Measurements from ENCODE around the gene PATL1. TPM values are rescaled to one million over a fixed set of nuclear protein-coding genes. Genes with fewer than 3 reads are reported as not detected.

PATL1 gene
- total RNA-seq, 1 experiment from 2014 or later, result 27.6 TPM

- Mint-ChIP-seq H3K36me3 (peaks cover 53% of the 10 kb centered on the region), H3K4me3 (no peak overlapping the region), H3K4me1 (no peaks in the 10 kb centered on the region), H3K9me3 (no peaks in the 10 kb centered on the region), H3K27ac (no peak overlapping the region), H3K27me3 (ENCODE audit: low read depth) (no peaks in the 10 kb centered on the region)
- ChIA-PET CTCF (interaction anchor here (1.5 kb wide), 1 partner anchor 80 kb away, joined by 3 read pairs; no protein-coding TSS in a partner anchor), POLR2A (no interaction called here)
- DNase-seq (ENCODE audit: low spot score) (no peak), ATAC-seq (no peak)
- no peak for TF ChIP-seq SMAD4 (CRISPR knock-in tag; IDR thresholded peaks at IDR 0.05)
- no peak for TF ChIP-seq SOX15 (CRISPR knock-in tag; IDR thresholded peaks at IDR 0.05)
- no peak for TF ChIP-seq ATF2 (CRISPR knock-in tag; IDR thresholded peaks at IDR 0.05; ENCODE audit: borderline replicate concordance, low read depth)
- no peak for TF ChIP-seq GABPB1 (CRISPR knock-in tag; IDR thresholded peaks at IDR 0.05)
- TF ChIP-seq ZNF425 (CRISPR knock-in tag; conservative IDR thresholded peaks at IDR 0.05), result no peak
- no peak for TF ChIP-seq ZNF219 (CRISPR knock-in tag; IDR thresholded peaks at IDR 0.05; ENCODE audit: borderline replicate concordance)
- no peak for TF ChIP-seq NR2C2 (CRISPR knock-in tag; IDR thresholded peaks at IDR 0.05)
- TF ChIP-seq TP53 (CRISPR knock-in tag; IDR thresholded peaks at IDR 0.05), result no peak
- TF ChIP-seq E2F5 (CRISPR knock-in tag; IDR thresholded peaks at IDR 0.05), result no peak
- no peak for TF ChIP-seq ZMAT4 (CRISPR knock-in tag; IDR thresholded peaks at IDR 0.05)
- no peak for TF ChIP-seq CREB1 (CRISPR knock-in tag; IDR thresholded peaks at IDR 0.05)
- TF ChIP-seq E2F1 (CRISPR knock-in tag; IDR thresholded peaks at IDR 0.05), result no peak
- TF ChIP-seq PRDM15 (CRISPR knock-in tag; IDR thresholded peaks at IDR 0.05), result no peak
- TF ChIP-seq JUN (CRISPR knock-in tag; IDR thresholded peaks at IDR 0.05), result no peak
- TF ChIP-seq IRF1 (CRISPR knock-in tag; IDR thresholded peaks at IDR 0.05), result no peak
- TF ChIP-seq PRRX2 (CRISPR knock-in tag; IDR thresholded peaks at IDR 0.05), result no peak
- no peak for TF ChIP-seq CREM (CRISPR knock-in tag; IDR thresholded peaks at IDR 0.05)
These were observed 68.6 kb downstream of the PATL1 start for GRCh38 chr11:59600234-59600633.
